Effector memory CD8-positive, alpha-beta T cell (primary cell): ENCODE results near the gene NFIB.

ENCODE experiments used
- ATAC-seq: fragments of 150-1000 bp; cut with Tn5 transposase; replicated peaks from 2 replicates; pipeline ENCODE4 v1.10.0; 2021; ENCODE audit warnings: mild to moderate bottlenecking, moderate library complexity
- DNase-seq, 3 experiments: peaks; one replicate each; pipeline ENCODE4 v3.0.0; 2021
- H3K27ac Mint-ChIP-seq, 2 donors: one replicate each; pipeline ENCODE4 v1.8.0; 2022; ENCODE audit warnings: mild to moderate bottlenecking in 2 of 2, mixed read lengths in 2 of 2, moderate library complexity in 2 of 2
- H3K27me3 Mint-ChIP-seq, 2 donors: one replicate each; pipeline ENCODE4 v1.8.0; 2022; ENCODE audit warnings: mixed read lengths in 2 of 2
- H3K36me3 Mint-ChIP-seq: one replicate; pipeline ENCODE4 v1.8.0; 2022; ENCODE audit warnings: mild to moderate bottlenecking, moderate library complexity, mixed read lengths; ENCODE audit not compliant: insufficient read depth
- H3K4me1 Mint-ChIP-seq, 2 donors: one replicate each; pipeline ENCODE4 v1.8.0; 2022; ENCODE audit warnings: low read depth in 2 of 2, mixed read lengths in 2 of 2
- H3K4me3 Mint-ChIP-seq, 2 donors: one replicate each; pipeline ENCODE4 v1.8.0; 2022; ENCODE audit warnings: mild to moderate bottlenecking in 2 of 2, mixed read lengths in 2 of 2, moderate library complexity in 2 of 2
- H3K9me3 Mint-ChIP-seq, 2 donors: one replicate each; pipeline ENCODE4 v1.8.0; 2022; ENCODE audit warnings: mixed read lengths in 2 of 2

Gene NFIB

DNA sequence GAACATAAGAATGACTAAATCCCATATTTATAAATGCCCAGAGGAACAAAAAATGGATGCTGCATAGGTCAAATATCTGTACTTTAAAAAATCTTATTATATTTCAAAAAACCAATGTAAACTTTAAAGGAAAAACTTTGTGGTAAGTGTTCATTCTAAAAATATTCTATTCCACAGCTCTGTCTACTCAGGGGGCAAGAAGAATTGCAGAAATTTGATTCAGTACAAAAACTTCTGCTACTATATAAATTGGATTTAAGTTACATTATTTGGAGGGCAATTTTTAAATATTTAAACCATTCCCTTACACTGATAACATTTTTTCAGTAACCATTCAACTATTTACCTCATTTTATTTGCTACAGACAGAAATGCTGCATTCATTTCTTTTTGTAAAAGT, 32.1 kb downstream of the NFIB start:
- DNase-seq (no peak), ATAC-seq (no peak)
- Mint-ChIP-seq H3K4me1 (no peaks in the 10 kb centered on the region), H3K4me3 (no peak overlapping the region), H3K27me3 (peaks cover 29 to 38% of the 10 kb centered on the region in 2 donors), H3K9me3 (no peaks in the 10 kb centered on the region), H3K27ac (no peak overlapping the region), H3K36me3 (no peaks in the 10 kb centered on the region)

DNA sequence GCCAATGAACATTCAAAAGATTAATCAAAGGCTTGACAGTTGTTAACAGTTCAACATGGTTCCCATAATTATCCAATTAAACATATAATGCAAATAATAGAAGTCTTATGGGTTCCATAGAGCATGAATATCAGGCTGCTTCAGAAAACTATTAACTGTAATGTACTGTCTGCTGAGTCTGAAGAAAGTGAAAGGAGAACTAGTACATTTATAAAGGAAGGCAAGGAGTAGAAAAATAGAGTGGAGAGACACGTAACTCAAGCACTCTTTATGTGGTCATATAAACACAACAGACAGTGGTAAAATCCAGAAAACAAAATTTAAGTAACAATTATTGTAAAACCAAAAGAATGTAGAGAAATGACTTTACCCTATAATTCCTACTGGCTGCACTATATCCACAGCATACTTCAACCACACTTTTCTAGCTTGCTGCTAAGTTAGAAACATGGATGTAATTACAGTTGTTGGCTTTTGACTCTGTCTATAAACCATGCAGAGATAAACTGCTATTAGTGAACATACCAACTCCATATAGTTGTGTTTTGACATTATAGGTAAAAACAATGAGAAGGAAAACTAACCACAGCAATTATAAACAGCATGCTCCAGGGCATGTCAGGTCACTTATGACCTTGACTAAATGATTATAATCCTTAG, 32.7 kb downstream of the NFIB start:
- Mint-ChIP-seq H3K4me3 (no peak overlapping the region), H3K27ac (no peak overlapping the region), H3K27me3 (peaks cover 25 to 38% of the 10 kb centered on the region in 2 donors), H3K36me3 (no peaks in the 10 kb centered on the region), H3K9me3 (no peaks in the 10 kb centered on the region), H3K4me1 (no peaks in the 10 kb centered on the region)
- DNase-seq = no peak
- no peak for ATAC-seq

- Mint-ChIP-seq H3K9me3 (no peaks in the 10 kb centered on the region), H3K4me1 (no peaks in the 10 kb centered on the region), H3K27ac (no peak overlapping the region), H3K4me3 (no peak overlapping the region), H3K27me3 (peaks cover 25 to 51% of the 10 kb centered on the region in 2 donors), H3K36me3 (no peaks in the 10 kb centered on the region)
- ATAC-seq (no peak), DNase-seq (no peak)
These were observed 34.3 kb downstream of the NFIB start for GRCh38 chr9:14279671-14280070.

- DNase-seq = no peak
- Mint-ChIP-seq H3K36me3 (no peaks in the 10 kb centered on the region), H3K9me3 (no peaks in the 10 kb centered on the region), H3K4me1 (peaks cover 0 to 5% of the 10 kb centered on the region in 2 donors), H3K27ac (no peak overlapping the region), H3K27me3 (peaks cover 26 to 52% of the 10 kb centered on the region in 2 donors), H3K4me3 (no peak overlapping the region)
- ATAC-seq = no peak
These were observed 35.6 kb downstream of the NFIB start for GRCh38 chr9:14278291-14278721.

GRCh38 chr9:14277761-14278160, 36.2 kb downstream of the NFIB start:
- H3K36me3 Mint-ChIP-seq = no peaks in the 10 kb centered on the region
- H3K9me3 Mint-ChIP-seq = no peaks in the 10 kb centered on the region
- no peak for ATAC-seq
- H3K4me1 Mint-ChIP-seq = peaks cover 0 to 5% of the 10 kb centered on the region in 2 donors
- H3K27ac Mint-ChIP-seq = no peak overlapping the region
- H3K27me3 Mint-ChIP-seq = peaks cover 29 to 54% of the 10 kb centered on the region in 2 donors
- no peak for DNase-seq
- H3K4me3 Mint-ChIP-seq = no peak overlapping the region

GRCh38 chr9:14277244-14277643, 36.7 kb downstream of the NFIB start:
- Mint-ChIP-seq H3K4me3 (no peak overlapping the region), H3K9me3 (no peaks in the 10 kb centered on the region), H3K4me1 (peaks cover 0 to 5% of the 10 kb centered on the region in 2 donors), H3K27ac (no peak overlapping the region), H3K36me3 (no peaks in the 10 kb centered on the region), H3K27me3 (peaks cover 29 to 55% of the 10 kb centered on the region in 2 donors)
- no peak for ATAC-seq
- no peak for DNase-seq

DNA sequence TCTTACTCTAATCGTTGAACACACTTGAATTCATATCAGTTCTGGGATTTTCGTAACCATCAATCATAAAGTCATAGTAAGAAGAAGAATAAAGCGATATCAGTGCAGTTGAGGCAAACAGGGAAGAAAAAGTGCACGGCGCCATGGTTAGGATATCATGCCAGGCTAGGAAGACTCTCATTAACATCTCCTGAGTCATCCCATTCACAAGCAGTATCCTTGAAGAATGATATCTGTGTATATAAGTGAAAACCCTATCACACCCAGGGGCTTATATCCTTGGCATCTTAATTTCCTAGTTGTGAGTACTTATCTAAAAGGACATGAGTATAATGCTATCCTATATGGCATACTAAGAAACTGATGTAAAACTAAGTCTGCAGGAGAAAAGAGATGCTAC, 38.6 kb downstream of the NFIB start:
- Mint-ChIP-seq H3K27me3 (peaks cover 38 to 64% of the 10 kb centered on the region in 2 donors), H3K9me3 (no peaks in the 10 kb centered on the region), H3K4me1 (peaks cover 0 to 5% of the 10 kb centered on the region in 2 donors), H3K36me3 (no peaks in the 10 kb centered on the region), H3K27ac (no peak overlapping the region), H3K4me3 (no peak overlapping the region)
- DNase-seq (no peak), ATAC-seq (no peak)

DNA sequence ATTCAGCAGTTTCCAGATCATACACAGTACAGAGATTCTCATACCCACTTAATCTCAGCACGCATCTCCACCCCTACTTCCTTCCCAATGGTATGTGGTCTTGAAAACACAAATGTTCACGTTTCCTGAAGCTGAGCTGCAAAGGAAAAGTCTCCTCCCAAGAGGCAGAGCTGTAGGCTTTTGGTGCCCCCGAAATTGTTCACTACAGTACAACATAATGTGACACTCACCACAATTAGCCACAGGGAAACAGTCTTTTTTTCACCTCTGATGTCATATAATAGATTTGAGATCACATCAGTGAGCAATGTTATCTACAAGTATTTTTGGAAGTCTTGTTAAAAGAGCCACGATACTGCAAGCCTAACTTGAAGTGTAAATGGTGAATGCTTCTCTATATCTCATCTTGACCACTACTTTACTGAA, 40.2 kb downstream of the NFIB start:
- H3K27me3 Mint-ChIP-seq = peaks cover 34 to 52% of the 10 kb centered on the region in 2 donors
- no peak for ATAC-seq
- no peak for DNase-seq

GRCh38 chr9:14272927-14273528, 40.9 kb downstream of the NFIB start:
- Mint-ChIP-seq H3K4me3 (no peak overlapping the region), H3K9me3 (no peaks in the 10 kb centered on the region), H3K36me3 (no peaks in the 10 kb centered on the region), H3K27me3 (peaks cover 29 to 52% of the 10 kb centered on the region in 2 donors), H3K27ac (peak overlapping the region in 1 of 2 donors; percentile 22), H3K4me1 (peaks cover 0 to 5% of the 10 kb centered on the region in 2 donors)
- no peak for ATAC-seq
- DNase-seq = no peak

More for the DNA sequence above, 40.2 kb downstream of the NFIB start:
- Mint-ChIP-seq H3K4me1 (peaks cover 0 to 5% of the 10 kb centered on the region in 2 donors), H3K9me3 (no peaks in the 10 kb centered on the region), H3K27ac (peak overlapping the region in 1 of 2 donors; percentile 22), H3K36me3 (no peaks in the 10 kb centered on the region), H3K4me3 (no peak overlapping the region)

DNA sequence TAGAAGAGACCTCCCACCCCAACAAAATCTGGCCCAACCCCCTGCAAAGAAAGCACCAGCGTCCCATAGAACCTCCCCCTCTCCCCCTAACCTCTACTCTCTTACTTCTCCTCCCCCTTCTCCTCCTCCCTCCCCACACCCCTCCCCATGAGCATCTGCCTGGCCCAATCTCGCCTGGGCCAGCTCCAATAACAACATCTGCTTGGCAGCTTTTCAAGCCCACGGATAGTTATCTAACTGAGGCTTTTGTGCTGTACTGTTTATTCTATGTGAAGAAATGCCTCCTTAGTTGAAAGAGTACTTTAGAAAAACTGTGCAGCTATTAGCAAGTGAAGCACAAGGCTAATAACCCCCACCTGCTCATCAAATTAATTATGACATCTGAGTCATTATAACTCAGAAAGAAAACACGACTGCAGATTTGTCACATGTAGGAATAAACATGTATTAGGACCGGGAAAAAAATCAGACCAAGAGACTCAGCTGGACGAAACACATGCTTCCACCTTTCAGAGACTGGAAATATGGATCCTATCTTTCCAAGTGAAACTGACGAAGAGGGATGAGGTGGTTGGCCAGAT, 42.8 kb downstream of the NFIB start:
- Mint-ChIP-seq H3K4me3 (no peak overlapping the region), H3K4me1 (peaks cover 0 to 5% of the 10 kb centered on the region in 2 donors), H3K27ac (no peak overlapping the region), H3K36me3 (no peaks in the 10 kb centered on the region), H3K27me3 (peaks cover 27 to 50% of the 10 kb centered on the region in 2 donors), H3K9me3 (no peaks in the 10 kb centered on the region)
- DNase-seq = no peak
- no peak for ATAC-seq

DNA sequence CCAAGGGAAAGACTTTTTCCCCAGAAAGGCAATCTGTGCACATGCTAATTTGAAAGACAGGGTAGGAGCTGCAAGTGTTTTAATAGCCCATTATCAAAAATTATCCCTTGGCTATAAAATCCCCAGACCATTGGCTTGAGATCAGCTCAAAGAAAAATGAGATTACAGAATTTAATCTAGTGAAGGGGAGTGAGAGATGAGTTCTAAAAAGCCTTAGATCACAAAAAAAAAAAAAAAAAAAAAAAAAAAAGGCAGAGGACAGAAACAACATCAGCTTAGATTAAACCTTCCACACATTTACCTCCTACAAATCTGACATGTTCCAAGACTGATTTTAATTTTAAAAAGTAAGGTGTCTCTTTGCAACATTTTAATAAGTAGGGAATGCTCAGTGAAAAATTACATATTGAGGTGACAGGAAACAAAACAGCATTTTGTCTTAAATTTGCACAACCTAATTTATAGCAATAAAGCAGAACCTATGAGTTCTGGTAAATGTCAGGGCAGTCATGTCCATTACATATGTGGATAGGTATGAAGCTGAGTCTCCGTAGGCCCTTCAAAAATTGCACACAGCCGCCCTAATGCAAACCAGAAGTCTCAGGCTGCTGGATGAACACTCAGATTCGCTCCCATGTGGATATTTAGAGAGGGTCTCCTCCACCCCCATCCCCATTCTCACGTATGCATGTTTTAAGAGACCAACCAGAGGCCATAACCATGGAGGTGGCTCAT, 43.4 kb downstream of the NFIB start:
- DNase-seq (no peak), ATAC-seq (no peak)
- Mint-ChIP-seq H3K4me1 (peaks cover 0 to 5% of the 10 kb centered on the region in 2 donors), H3K36me3 (no peaks in the 10 kb centered on the region), H3K4me3 (no peak overlapping the region), H3K27me3 (peaks cover 27 to 48% of the 10 kb centered on the region in 2 donors), H3K27ac (no peak overlapping the region), H3K9me3 (no peaks in the 10 kb centered on the region)

- Mint-ChIP-seq H3K27me3 (peaks cover 27 to 48% of the 10 kb centered on the region in 2 donors), H3K9me3 (peaks cover 0 to under 1% of the 10 kb centered on the region in 2 donors), H3K4me1 (peaks cover 0 to 5% of the 10 kb centered on the region in 2 donors), H3K36me3 (no peaks in the 10 kb centered on the region), H3K4me3 (no peak overlapping the region), H3K27ac (no peak overlapping the region)
- DNase-seq = no peak
- ATAC-seq = no peak
These were observed 44.0 kb downstream of the NFIB start for GRCh38 chr9:14269916-14270315.

GRCh38 chr9:14263707-14264483, 50.0 kb downstream of the NFIB start:
- H3K27ac Mint-ChIP-seq = no peak overlapping the region
- H3K36me3 Mint-ChIP-seq = no peaks in the 10 kb centered on the region
- ATAC-seq = no peak
- H3K27me3 Mint-ChIP-seq = peaks cover 0 to 26% of the 10 kb centered on the region in 2 donors
- no peak overlapping the region for H3K4me3 Mint-ChIP-seq
- H3K9me3 Mint-ChIP-seq = peaks cover 0 to 2% of the 10 kb centered on the region in 2 donors
- DNase-seq = no peak
- no peaks in the 10 kb centered on the region for H3K4me1 Mint-ChIP-seq
